ENCODE measurements around the gene RHEB.

GRCh38 chr7:151428378-151429236 is 91.1 kb downstream of the RHEB start:
- TF ChIP-seq CTCF (conservative IDR thresholded peaks at IDR 0.05; ENCODE audit: low read length) (no peak), EZH2phosphoT487 (IDR thresholded peaks at IDR 0.05; ENCODE audit: borderline replicate concordance, low read depth, low read length) (no peak)

Data from OCI-LY7 (cell line).